Nucleus accumbens (tissue), 56 donors: Measurements from ENCODE around the gene OR2W3.
A peak's percentile ranks its signal among the peaks of the same experiment; 100 is the strongest.

Experiments used
- DNase-seq, 56 donors: peaks; one replicate each; lab custom pipeline; 2025; lab: John Stamatoyannopoulos, UW

The OR2W3 gene

GRCh38 chr1:247895163-247895637 is at the start of gene OR2W3:
Gene OR2W3, plus strand, starts transcription at chr1:247895587. Its CDS starts 0 bp downstream, at chr1:247895587.
- DNase-seq: no peak

DNA sequence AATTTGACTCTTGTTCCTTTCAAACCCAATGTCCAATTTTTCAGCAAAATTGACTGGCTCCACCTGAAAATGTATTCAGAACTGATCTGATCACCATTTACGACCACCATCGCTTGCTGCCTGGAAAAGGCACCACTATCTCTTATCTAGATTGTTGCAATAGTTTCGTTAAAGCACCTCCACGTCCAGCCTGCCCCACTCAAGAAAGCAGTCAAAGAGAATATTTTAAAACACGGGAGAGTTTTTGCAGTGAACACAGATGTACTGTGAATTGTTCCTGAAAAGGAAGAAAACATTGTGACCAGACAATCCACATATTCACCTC is 49.7 kb upstream of the OR2W3 start:
- no peak for DNase-seq

DNA sequence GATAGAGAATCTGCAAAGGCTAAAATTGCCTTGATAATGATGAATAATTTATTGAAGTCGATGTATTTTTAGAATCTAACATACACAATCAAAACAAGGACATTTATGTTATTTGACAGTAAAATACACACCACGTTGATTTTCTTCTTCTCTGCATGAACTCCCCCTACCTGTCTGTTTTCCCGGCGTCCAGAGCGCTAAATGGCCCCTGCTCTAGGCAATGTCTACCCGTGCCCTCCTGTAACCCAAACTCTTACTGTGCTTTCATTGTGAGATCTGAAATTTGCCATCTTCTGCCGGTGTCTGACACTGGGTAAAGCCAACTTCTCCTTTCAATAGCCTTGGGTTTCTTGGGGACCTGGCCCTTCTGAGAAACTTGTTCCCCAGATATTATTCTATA is 47.0 kb upstream of the OR2W3 start:
- DNase-seq: no peak

DNA sequence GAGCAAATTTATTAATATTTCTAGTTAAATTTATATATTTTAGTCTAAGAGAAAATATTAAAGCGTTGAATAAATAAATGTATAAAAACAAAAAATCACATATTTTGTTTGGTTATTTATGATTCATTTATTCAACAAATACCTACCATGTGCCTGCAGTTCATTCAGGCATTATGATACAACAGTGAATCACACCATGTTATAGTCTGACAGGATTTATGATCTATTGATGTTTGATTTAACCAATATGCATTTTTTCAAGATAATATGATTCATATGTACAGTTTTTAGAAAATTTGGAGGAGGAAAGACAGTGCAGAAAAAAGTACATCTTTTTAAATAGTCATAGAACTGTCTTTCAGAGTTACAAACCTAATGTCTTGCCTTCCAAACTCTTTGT is 45.8 kb upstream of the OR2W3 start:
- no peak for DNase-seq

DNA sequence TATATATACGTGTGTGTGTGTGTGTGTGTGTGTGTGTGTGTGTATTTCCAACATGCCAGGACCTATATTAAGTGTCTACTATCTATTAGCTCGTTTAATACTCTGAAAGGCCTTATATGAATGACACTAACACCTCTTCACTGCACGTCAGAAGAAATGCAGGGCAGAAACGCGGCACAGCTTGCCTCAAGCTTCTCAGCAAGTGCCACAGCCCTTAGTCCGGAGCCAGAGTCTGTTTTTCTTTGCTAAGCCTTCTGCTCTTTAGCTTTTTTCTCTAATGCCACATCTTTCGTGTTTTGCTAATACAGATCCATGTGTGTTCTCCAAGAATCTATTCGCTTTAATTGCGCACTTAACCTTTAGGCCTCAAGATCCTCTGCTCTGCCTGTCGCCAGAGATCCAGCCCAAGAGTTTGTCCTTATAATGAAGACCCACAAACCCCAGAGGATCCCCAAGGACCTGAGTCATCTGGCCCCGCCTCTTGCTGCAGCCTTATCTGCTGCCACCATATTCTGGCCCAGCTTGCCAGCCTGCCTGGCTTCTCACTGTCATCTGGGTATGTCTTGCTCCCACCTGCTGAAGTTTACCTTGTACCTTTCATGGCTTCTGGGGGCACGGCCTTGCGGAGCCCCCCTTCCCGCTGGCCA is 40.4 kb upstream of the OR2W3 start:
- DNase-seq: no peak

- no peak for DNase-seq
These were observed 39.5 kb upstream of the OR2W3 start for GRCh38 chr1:247855911-247856310.

DNA sequence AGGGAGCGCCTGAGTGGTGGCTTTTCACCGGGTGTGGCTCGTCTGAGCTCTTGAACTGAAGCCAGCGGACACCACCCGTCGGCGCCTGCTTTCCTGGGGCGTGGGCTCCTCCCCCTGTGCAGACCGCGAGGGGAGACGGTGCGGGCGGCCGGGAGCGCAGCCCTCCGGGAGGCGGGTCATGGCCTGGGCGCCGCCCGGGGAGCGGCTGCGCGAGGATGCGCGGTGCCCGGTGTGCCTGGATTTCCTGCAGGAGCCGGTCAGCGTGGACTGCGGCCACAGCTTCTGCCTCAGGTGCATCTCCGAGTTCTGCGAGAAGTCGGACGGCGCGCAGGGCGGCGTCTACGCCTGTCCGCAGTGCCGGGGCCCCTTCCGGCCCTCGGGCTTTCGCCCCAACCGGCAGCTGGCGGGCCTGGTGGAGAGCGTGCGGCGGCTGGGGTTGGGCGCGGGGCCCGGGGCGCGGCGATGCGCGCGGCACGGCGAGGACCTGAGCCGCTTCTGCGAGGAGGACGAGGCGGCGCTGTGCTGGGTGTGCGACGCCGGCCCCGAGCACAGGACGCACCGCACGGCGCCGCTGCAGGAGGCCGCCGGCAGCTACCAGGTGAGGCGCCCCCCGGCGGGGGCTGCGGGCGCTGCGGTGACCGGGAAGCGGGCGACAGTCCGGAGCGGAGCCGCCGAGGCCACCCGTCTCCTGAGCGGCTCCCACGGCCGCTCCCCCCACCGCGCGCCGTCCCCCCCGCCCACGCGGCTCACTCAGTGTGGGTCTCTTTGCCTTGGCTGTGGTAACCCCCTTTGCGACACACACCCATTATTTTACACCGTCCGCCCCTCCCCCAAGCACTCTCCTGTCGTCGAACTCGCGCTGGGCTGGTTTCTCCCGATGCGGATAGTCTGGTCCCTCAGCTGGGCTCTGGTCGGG is 38.1 kb upstream of the OR2W3 start, which contains the start of gene TRIM58:
Gene TRIM58, plus strand, starts transcription at position 119 of the 916 bp plus-strand sequence. Its CDS starts 60 bp downstream, at position 179.
- DNase-seq: peak in 9 of 56 donors; percentile 2 to 52 (median 20)

GRCh38 chr1:247857985-247858619 is 37.3 kb upstream of the OR2W3 start:
- DNase-seq: no peak

DNA sequence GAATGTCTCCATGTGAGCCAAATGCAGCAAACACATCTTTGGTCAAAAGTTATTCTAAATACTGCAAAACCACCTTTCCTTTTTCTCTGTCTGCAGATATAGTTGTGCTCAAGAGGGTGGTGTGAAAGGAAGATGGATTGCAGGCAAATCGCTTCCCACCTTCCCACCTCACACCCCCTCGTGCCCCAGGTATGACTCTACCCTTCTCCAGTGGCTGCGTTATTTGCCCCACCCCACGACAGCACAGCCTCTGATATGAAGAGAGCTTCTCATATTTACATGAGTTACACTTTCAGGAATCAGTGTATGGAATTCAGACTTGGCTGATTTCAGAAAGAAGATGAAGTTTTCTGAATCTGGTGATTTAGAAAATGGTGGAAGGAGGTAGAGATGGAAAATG is 32.6 kb upstream of the OR2W3 start:
- DNase-seq: peak in 8 of 56 donors; percentile 1 to 27 (median 20)

DNA sequence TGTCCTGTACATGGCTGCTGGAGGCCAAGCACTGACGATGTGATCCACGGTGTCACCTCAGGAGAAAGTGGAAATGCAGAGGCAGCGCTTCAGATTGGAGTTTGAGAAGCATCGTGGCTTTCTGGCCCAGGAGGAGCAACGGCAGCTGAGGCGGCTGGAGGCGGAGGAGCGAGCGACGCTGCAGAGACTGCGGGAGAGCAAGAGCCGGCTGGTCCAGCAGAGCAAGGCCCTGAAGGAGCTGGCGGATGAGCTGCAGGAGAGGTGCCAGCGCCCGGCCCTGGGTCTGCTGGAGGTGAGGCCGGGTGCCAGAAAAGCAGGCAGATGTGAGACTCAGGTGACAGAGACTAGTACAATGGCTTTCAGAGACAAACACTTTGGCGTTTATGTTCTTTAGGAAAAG is 30.7 kb upstream of the OR2W3 start:
- no peak for DNase-seq

DNA sequence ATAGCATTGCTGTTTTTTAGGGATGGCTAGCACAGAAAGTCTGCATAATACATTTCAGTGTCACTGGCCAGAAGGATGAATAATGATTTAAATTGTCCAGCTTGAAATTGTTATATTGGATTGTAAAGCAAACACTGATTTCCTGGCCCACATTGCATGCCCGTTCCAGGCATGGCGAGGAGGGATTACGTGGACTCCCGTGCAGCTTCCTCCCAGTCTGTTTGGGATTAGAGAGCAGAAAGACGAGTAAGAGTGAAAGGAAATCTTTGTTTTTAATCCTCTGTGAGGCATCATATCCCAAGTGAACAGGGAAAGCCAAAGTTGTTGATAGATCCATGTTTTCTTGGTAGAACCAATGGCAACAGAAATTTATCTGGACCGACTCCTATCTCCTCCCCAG is 30.0 kb upstream of the OR2W3 start:
- no peak for DNase-seq

DNA sequence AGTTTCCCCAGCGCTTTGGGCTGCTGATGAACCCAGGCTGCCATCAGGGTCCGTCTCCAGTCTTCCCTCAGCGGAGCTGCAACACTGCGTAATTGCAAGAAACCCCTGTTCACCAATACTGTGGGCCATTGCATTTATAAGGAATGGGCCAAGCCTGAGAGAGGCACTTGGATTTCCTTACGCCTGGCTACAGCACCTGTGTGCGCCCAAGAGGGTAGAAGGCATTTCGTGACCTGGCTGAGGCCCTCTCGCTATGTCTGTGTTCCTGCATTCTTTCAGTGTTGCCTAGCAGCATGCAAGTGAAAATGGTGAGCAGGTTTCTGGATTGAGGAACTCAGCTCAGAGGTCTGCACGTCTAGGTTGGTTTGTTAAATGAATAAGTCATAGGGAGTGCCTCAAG is 12.0 kb upstream of the OR2W3 start:
- DNase-seq: no peak

GRCh38 chr1:247884797-247885413 is 10.5 kb upstream of the OR2W3 start:
- no peak for DNase-seq

GRCh38 chr1:247895976-247896375 is 589 bp downstream of the OR2W3 start:
- no peak for DNase-seq

DNA sequence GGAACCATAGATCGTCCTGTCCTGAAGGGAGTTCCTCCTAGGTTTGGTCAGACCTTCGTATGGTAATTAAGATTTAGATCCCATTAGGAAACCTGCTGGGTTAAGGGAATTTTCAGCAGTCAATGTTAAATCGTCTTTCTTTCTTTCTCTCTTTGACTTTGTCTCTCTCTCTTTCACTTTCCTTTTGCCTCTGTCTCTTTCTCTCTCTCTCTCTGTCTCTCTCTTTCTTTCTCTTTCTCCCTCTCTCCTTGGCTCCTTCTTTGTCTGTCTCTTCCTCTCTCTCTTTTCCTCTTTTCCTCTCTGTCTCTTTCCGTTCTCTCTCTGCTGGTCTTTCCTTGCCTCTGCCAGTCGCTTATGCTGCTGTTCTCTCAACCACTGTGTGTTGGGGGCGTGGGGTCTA is 8.7 kb downstream of the OR2W3 start:
- no peak for DNase-seq

DNA sequence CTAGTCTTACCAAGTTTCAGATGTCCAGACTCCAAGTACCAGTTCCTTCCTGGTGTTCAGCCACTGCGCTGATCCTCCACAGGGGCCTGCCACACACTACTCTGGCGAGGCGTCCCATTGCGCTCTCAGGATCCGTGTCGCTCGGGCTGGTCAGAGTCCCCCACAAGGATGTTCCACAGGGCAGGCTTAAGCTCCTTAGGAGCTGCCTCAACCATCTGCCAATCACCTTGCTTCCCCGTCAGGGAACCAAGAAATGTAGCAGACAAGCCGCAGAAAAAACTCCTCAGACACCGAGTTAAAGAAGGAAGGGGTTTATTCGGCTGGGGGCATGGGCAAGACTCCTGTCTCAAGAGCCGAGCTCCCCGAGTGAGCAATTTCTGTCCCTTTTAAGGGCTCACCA is 9.8 kb downstream of the OR2W3 start:
- DNase-seq: no peak

DNA sequence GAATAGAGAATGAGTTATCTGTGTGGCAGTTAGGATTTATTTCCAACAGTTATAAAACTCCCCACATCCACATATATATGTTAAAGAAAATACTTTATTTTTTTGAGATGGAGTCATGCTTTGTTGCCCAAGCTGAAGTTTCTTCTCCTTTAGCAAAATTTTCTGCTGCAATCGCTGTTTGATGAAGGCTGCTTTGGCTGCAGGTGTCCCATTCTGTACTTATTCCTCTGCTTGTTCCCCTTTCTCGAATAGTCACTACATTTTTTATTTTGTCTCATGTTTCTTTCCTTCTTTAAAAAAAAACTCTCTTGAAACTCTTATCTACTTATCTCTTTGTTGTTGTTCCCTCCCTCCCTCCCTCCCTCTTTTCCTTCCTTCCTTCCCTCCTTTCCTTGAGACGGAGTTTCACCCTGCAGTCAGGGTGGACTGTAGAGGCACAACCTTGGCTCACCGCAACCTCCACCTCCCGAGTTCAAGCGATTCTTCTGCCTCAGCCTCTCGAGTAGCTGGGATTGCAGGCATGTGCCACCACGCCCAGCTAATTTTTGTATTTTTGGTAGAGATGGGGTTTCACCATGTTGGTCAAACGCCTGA is 10.6 kb downstream of the OR2W3 start:
- DNase-seq: no peak

DNA sequence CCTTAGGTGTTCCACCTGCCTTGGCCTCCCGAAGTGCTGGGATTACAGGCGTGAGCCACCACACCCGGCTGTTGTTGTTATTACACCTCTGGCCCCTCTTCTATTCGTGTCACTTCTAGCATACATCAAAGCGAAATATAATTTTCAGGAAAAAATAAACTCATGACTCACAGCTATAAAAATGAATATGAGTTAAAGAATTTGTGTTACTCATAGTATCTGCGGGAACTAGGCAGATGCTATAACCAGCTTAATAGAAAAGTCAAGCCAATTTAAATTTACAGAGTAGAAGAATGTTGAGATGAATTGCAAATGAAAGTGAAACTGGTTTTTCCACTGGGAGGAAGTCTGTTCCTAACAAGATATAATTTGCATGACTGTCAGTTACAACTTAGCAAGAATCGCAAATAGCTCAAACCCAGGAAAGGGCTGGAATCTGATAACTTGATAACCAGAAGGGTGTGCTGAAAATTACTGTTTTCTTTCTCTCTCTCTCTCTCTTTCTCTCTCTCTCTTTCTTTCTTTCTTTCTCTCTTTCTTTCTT is 11.2 kb downstream of the OR2W3 start:
- peak in 1 of 56 donors; percentile 3 for DNase-seq

GRCh38 chr1:247908766-247909165 is 13.4 kb downstream of the OR2W3 start:
- DNase-seq: no peak

GRCh38 chr1:247913786-247914185 is 18.4 kb downstream of the OR2W3 start:
- no peak for DNase-seq
